Right cardiac atrium (tissue), 5 donors: Measurements from ENCODE around the gene PRDX1. TPM values are rescaled to one million over a fixed set of nuclear protein-coding genes. Genes with fewer than 3 reads are reported as not detected.
"Not testable (repeated sequence)": the region's sequence is repeated elsewhere in the genome, so short reads cannot be mapped to it uniquely, and the experiment has no call there.

Source experiments
- ATAC-seq, 2 donors: fragments of 200-7000 bp; cut with Tn5 transposase; one replicate each; pipeline versions ENCODE4 v1.8.0 to v1.9.1; 2020; ENCODE audit warnings: moderate library complexity in 2 of 2, mild to moderate bottlenecking in 1 of 2
- DNase-seq, 3 donors: peaks; one replicate each; pipeline ENCODE4 v3.0.0-alpha.2; 2020
- H3K27ac ChIP-seq: one replicate; pipeline ENCODE4 v1.5.1; 2013; ENCODE audit warnings: mild to moderate bottlenecking, low read length, control low read depth, moderate library complexity
- H3K27me3 ChIP-seq: one replicate; pipeline ENCODE4 v1.6.1; 2013; ENCODE audit not compliant: control insufficient read depth, insufficient read depth
- H3K4me1 ChIP-seq: one replicate; pipeline ENCODE4 v1.6.1; 2013; ENCODE audit warnings: low read length; ENCODE audit not compliant: control insufficient read depth, insufficient read depth
- H3K4me3 ChIP-seq: one replicate; pipeline ENCODE4 v1.5.1; 2013; ENCODE audit warnings: low read length, control low read depth
- H3K9me3 ChIP-seq: one replicate; pipeline ENCODE4 v1.6.1; 2013; ENCODE audit warnings: low read length; ENCODE audit not compliant: control insufficient read depth
- WGBS: extraction: QIAGEN DNeasy Blood & Tissue Kit; methylation state at CpG from one replicate; pipeline ENCODE4 v1.1.7; 2013; 5-methylcytosine and 5-hydroxymethylcytosine counted together
- intact Hi-C, 4 donors: fragments of 100-400 bp; cut with DNase I; formaldehyde crosslinking; loops; one replicate each; pipeline versions ENCODE4 v1.11.0 to v1.14.0; 2022 to 2023
- polyA plus RNA-seq: library from polyadenylated mRNA; stranded (reverse); fragments of 200-250 nt; gene quantifications from one replicate; pipeline ENCODE4 v1.2.3, GENCODE V29; 2013
- total RNA-seq, 4 donors: library from RNA; stranded (reverse); fragmentation: NEBNext Ultra II Directional; extraction: Animal tissue kit (Norgen Biotek cat#: 25700); gene quantifications; one replicate each; pipeline ENCODE4 v1.2.1, GENCODE V29; 2021
- donor health status: healthy with polysubstance abuse.
- donor health status: DM: no; HTN: yes; CAD: no.
- donor health status: DM: no; HTN: no; CAD: no.
- donor health status: DM: no; HTN: yes; CAD: no; lungs with severe emphysema.
- donor health status: DM: yes; HTN: yes; CAD: no.

The PRDX1 gene
- total and polyA plus RNA-seq, 5 donors, result 548 to 1,153 (median 755) TPM

- ATAC-seq (no peak), DNase-seq (no peak)
- Histone ChIP-seq H3K4me1 (no peaks in the 10 kb centered on the region), H3K4me3 (no peak overlapping the region), H3K9me3 (no peaks in the 10 kb centered on the region), H3K27ac (no peak overlapping the region), H3K27me3 (no peaks in the 10 kb centered on the region)
- intact Hi-C loops, result no loop called here
- 67% methylated on average over 6 of the region's 6 CpGs for WGBS
Measured at GRCh38 chr1:45535988-45536766, 14.5 kb upstream of the PRDX1 start.

GRCh38 chr1:45531873-45532272, 10.2 kb upstream of the PRDX1 start:
- H3K27ac ChIP-seq, result no peak overlapping the region
- intact Hi-C loops, result no loop called here
- H3K9me3 ChIP-seq, result no peaks in the 10 kb centered on the region
- H3K27me3 ChIP-seq, result no peaks in the 10 kb centered on the region
- DNase-seq (no peak), ATAC-seq (no peak)
- 74% methylated on average over 5 of the region's 5 CpGs for WGBS
- no peaks in the 10 kb centered on the region for H3K4me1 ChIP-seq
- no peak overlapping the region for H3K4me3 ChIP-seq

- 93% methylated on average over 11 of the region's 11 CpGs for WGBS
- Histone ChIP-seq H3K27me3 (no peaks in the 10 kb centered on the region), H3K4me3 (no peak overlapping the region), H3K9me3 (no peaks in the 10 kb centered on the region), H3K27ac (no peak overlapping the region), H3K4me1 (no peaks in the 10 kb centered on the region)
- ATAC-seq (no peak), DNase-seq (no peak)
- intact Hi-C loops, result no loop called here
Measured at GRCh38 chr1:45530632-45531135, 9.0 kb upstream of the PRDX1 start.

GRCh38 chr1:45526135-45526644, 4.5 kb upstream of the PRDX1 start:
- H3K4me3 ChIP-seq, result no peak overlapping the region
- H3K27me3 ChIP-seq, result no peaks in the 10 kb centered on the region
- no peaks in the 10 kb centered on the region for H3K9me3 ChIP-seq
- intact Hi-C loops, result no loop called here
- no peak overlapping the region for H3K27ac ChIP-seq
- DNase-seq, result no peak
- WGBS, result 95% methylated on average over 1 of the region's 1 CpG
- H3K4me1 ChIP-seq, result no peaks in the 10 kb centered on the region
- ATAC-seq, result no peak

GRCh38 chr1:45523975-45524374, 2.3 kb upstream of the PRDX1 start:
- ATAC-seq, intact Hi-C loops: not testable (repeated sequence)

GRCh38 chr1:45523516-45523915, 1.8 kb upstream of the PRDX1 start:
- 47% methylated on average over 2 of the region's 2 CpGs for WGBS
- ATAC-seq, H3K4me1 ChIP-seq, H3K9me3 ChIP-seq, H3K27ac ChIP-seq, H3K4me3 ChIP-seq, H3K27me3 ChIP-seq, intact Hi-C loops, DNase-seq: not testable (repeated sequence)

More at GRCh38 chr1:45523975-45524374, 2.3 kb upstream of the PRDX1 start:
- DNase-seq, H3K27ac ChIP-seq, H3K9me3 ChIP-seq, H3K4me3 ChIP-seq, H3K4me1 ChIP-seq, H3K27me3 ChIP-seq: not testable (repeated sequence)
- WGBS, result 83% methylated on average over 10 of the region's 10 CpGs

- Histone ChIP-seq H3K4me3 (peak overlapping the region; percentile 65), H3K4me1 (no peaks in the 10 kb centered on the region), H3K27me3 (no peaks in the 10 kb centered on the region), H3K9me3 (no peaks in the 10 kb centered on the region), H3K27ac (peak overlapping the region; percentile 99)
- 80% methylated on average over 21 of the region's 21 CpGs for WGBS
- intact Hi-C loops, result no loop called here
- DNase-seq, result no peak
- no peak for ATAC-seq
Measured at GRCh38 chr1:45522324-45523104, 830 bp upstream of the PRDX1 start.

GRCh38 chr1:45519774-45520173, 1.9 kb downstream of the PRDX1 start:
- not testable (repeated sequence) for ATAC-seq, H3K27me3 ChIP-seq, H3K27ac ChIP-seq, H3K4me3 ChIP-seq, H3K4me1 ChIP-seq, H3K9me3 ChIP-seq, DNase-seq
- intact Hi-C loops, result loop anchor here in 2 of 4 donors (5.0 to 10.0 kb wide), 2 partner anchors 45 to 53 kb away; no protein-coding TSS in a partner anchor
- 76% methylated on average over 16 of the region's 16 CpGs for WGBS

GRCh38 chr1:45518910-45519309, 2.8 kb downstream of the PRDX1 start:
- Histone ChIP-seq H3K4me1 (no peaks in the 10 kb centered on the region), H3K4me3 (peak overlapping the region; percentile 5), H3K9me3 (no peaks in the 10 kb centered on the region), H3K27ac (no peak overlapping the region), H3K27me3 (no peaks in the 10 kb centered on the region)
- 3% methylated on average over 1 of the region's 1 CpG for WGBS
- intact Hi-C loops, result loop anchor here in 2 of 4 donors (5.0 to 10.0 kb wide), 2 partner anchors 46 to 53 kb away; no protein-coding TSS in a partner anchor
- ATAC-seq, result no peak
- no peak for DNase-seq

- H3K9me3 ChIP-seq, H3K27ac ChIP-seq, H3K4me1 ChIP-seq, ATAC-seq, H3K27me3 ChIP-seq, H3K4me3 ChIP-seq: not testable (repeated sequence)
- 84% methylated on average over 4 of the region's 4 CpGs for WGBS
- intact Hi-C loops, result loop anchor here in 2 of 4 donors (5.0 to 10.0 kb wide), 2 partner anchors 46 to 54 kb away; no protein-coding TSS in a partner anchor
- peak in 1 of 3 donors; percentile 20 for DNase-seq
Measured at GRCh38 chr1:45518366-45518765, 3.3 kb downstream of the PRDX1 start.

- no peaks in the 10 kb centered on the region for H3K9me3 ChIP-seq
- DNase-seq (peak in 1 of 3 donors; percentile 41), ATAC-seq (no peak)
- no peak overlapping the region for H3K27ac ChIP-seq
- H3K27me3 ChIP-seq, result no peaks in the 10 kb centered on the region
- H3K4me1 ChIP-seq, result no peaks in the 10 kb centered on the region
- intact Hi-C loops, result loop anchor here in 2 of 4 donors (5.0 to 10.0 kb wide), 2 partner anchors 48 to 56 kb away; no protein-coding TSS in a partner anchor
- 80% methylated on average over 4 of the region's 4 CpGs for WGBS
- no peak overlapping the region for H3K4me3 ChIP-seq
Measured at GRCh38 chr1:45516465-45516864, 5.2 kb downstream of the PRDX1 start.
